GM12878 (cell line): Measurements from ENCODE around the gene TARDBP. TPM values are rescaled to one million over a fixed set of nuclear protein-coding genes. Genes with fewer than 3 reads are reported as not detected.

Source experiments
- ATAC-seq: fragments of 200-7000 bp; cut with Tn5 transposase; 3 replicates; pipeline ENCODE4 v1.9.1; 2020; ENCODE audit warnings: mild to moderate bottlenecking, moderate library complexity
- BruUV-seq: library from RNA; stranded (reverse); fragments of 400-500 nt; replicated peaks from 2 replicates; lab custom pipeline; 2021; lab: Mats Ljungman, UMichigan
- CTCF ChIA-PET: fragments of 300-600 bp; sonication (Branson Sonifier 250); formaldehyde crosslinking; extraction: SDS; loops from one replicate; lab custom pipeline; 2021; ENCODE audit warnings: inconsistent platforms; lab: Yijun Ruan, JAX
- POLR2A ChIA-PET: fragments of 350-600 bp; formaldehyde crosslinking; extraction: SDS; loops from one replicate; lab custom pipeline; 2021; ENCODE audit warnings: inconsistent platforms; lab: Charles Lee
- RAD21 ChIA-PET: fragments of 300-600 bp; sonication (Branson Sonifier 250); formaldehyde crosslinking; loops from one replicate; lab custom pipeline; 2023; ENCODE audit warnings: antibody characterized with exemption; ENCODE audit not compliant: unreplicated experiment; lab: Charles Lee
- SMC1A ChIA-PET: fragments of 300-600 bp; sonication (Branson Sonifier 250); formaldehyde crosslinking; loops from one replicate; lab custom pipeline; 2023; ENCODE audit not compliant: unreplicated experiment, uncharacterized antibody; lab: Charles Lee
- DNase-seq: peaks from one replicate; pipeline ENCODE4 v3.0.0-alpha.2; 2011; ENCODE audit warnings: low read depth, low spot score
- FAIRE-seq: peaks from 3 replicates; lab custom pipeline; 2011; peaks lifted over from hg19 to GRCh38; lab: Jason Lieb, UNC
- H2AFZ ChIP-seq: 2 replicates; pipeline ENCODE4 v1.6.0; 2011; ENCODE audit warnings: low read depth, low read length, control low read depth; ENCODE audit not compliant: control insufficient read depth
- H3K27ac ChIP-seq: 2 replicates; pipeline ENCODE4 v1.5.1; 2011; ENCODE audit warnings: control low read depth; ENCODE audit not compliant: control insufficient read depth, insufficient read depth
- H3K27me3 ChIP-seq, 2 experiments: replicated peaks in 1 of 2; 2 replicates each; pipeline versions ENCODE4 v1.6.0 to v1.6.1; 2011; ENCODE audit warnings: low read length in 1 of 2; ENCODE audit not compliant: control insufficient read depth in 2 of 2, insufficient read depth in 2 of 2
- H3K36me3 ChIP-seq, 2 experiments: 2 replicates each; pipeline ENCODE4 v1.5.1; 2011; ENCODE audit warnings: low read length in 1 of 2; ENCODE audit not compliant: control insufficient read depth in 2 of 2, insufficient read depth in 2 of 2
- H3K4me1 ChIP-seq: 2 replicates; pipeline ENCODE4 v1.6.1; 2011; ENCODE audit warnings: mild to moderate bottlenecking, low read length, moderate library complexity, mixed read lengths; ENCODE audit not compliant: control insufficient read depth, insufficient read depth
- H3K4me2 ChIP-seq: 2 replicates; pipeline ENCODE4 v1.6.0; 2011; ENCODE audit warnings: control low read depth; ENCODE audit not compliant: control insufficient read depth, insufficient read depth
- H3K4me3 ChIP-seq: fragments of 200-600 bp; sonication (generic); 2 replicates; pipeline ENCODE4 v1.5.1; 2016
- H3K79me2 ChIP-seq: 2 replicates; pipeline ENCODE4 v1.6.0; 2011; ENCODE audit warnings: low read length; ENCODE audit not compliant: control insufficient read depth, insufficient read depth
- H3K9ac ChIP-seq: 2 replicates; pipeline ENCODE4 v1.8.0; 2011; ENCODE audit warnings: low read length, control low read depth, mixed read lengths; ENCODE audit not compliant: control insufficient read depth, insufficient read depth
- H3K9me3 ChIP-seq: replicated peaks from 3 replicates; pipeline ENCODE4 v1.5.1; 2011; ENCODE audit warnings: mild to moderate bottlenecking, low read length; ENCODE audit not compliant: control insufficient read depth, insufficient read depth
- H4K20me1 ChIP-seq: 2 replicates; pipeline ENCODE4 v1.6.0; 2011; ENCODE audit not compliant: control insufficient read depth, insufficient read depth
- BHLHE40 ChIP-seq, 2 experiments: fragments of 450-650 bp in 1 of 2; IDR thresholded peaks; 2 replicates each; pipeline ENCODE4 v1.6.1; 2011 to 2017; ENCODE audit warnings: low read depth in 2 of 2, borderline replicate concordance in 1 of 2, improper control_type of control experiment in 1 of 2, low read length in 1 of 2, mild to moderate bottlenecking in 1 of 2
- CREB1 ChIP-seq: IDR thresholded peaks from 2 replicates; pipeline ENCODE4 v1.6.1; 2012; ENCODE audit warnings: low read depth, mild to moderate bottlenecking, inconsistent platforms
- CUX1 ChIP-seq: IDR thresholded peaks from 2 replicates; pipeline ENCODE4 v1.6.1; 2012; ENCODE audit warnings: improper control_type of control experiment, low read depth, low read length; ENCODE audit not compliant: insufficient replicate concordance
- EP300 ChIP-seq, 2 experiments: fragments of 150-350 bp in 1 of 2; IDR thresholded peaks; 2 replicates each; pipeline ENCODE4 v1.6.1; 2011 to 2012; ENCODE audit warnings: low read depth in 2 of 2, low read length in 2 of 2, borderline replicate concordance in 1 of 2, improper control_type of control experiment in 1 of 2, inconsistent platforms in 1 of 2; ENCODE audit not compliant: control insufficient read depth in 1 of 2
- GATAD2B ChIP-seq: fragments of 450-650 bp; conservative IDR thresholded peaks from 2 replicates; pipeline ENCODE4 v1.6.1; 2017; ENCODE audit warnings: low read depth, mild to moderate bottlenecking, moderate library complexity
- IKZF2 ChIP-seq, 2 experiments: fragments of 450-650 bp; IDR thresholded peaks; 2 replicates each; pipeline ENCODE4 v1.6.1; 2017; ENCODE audit warnings: mild to moderate bottlenecking in 2 of 2, moderate library complexity in 2 of 2
- JUNB ChIP-seq: IDR thresholded peaks from 2 replicates; pipeline ENCODE4 v1.6.1; 2016; ENCODE audit warnings: antibody characterized with exemption, mild to moderate bottlenecking
- MEF2B ChIP-seq: fragments of 450-650 bp; IDR thresholded peaks from 2 replicates; pipeline ENCODE4 v1.6.1; 2018; ENCODE audit warnings: mild to moderate bottlenecking, moderate library complexity; ENCODE audit not compliant: partially characterized antibody, poor library complexity, severe bottlenecking
- MXI1 ChIP-seq: fragments of 150-350 bp; IDR thresholded peaks from 2 replicates; pipeline ENCODE4 v1.6.1; 2011; ENCODE audit warnings: low read depth, mild to moderate bottlenecking, inconsistent platforms, low read length, improper control_type of control experiment
- RAD21 ChIP-seq: IDR thresholded peaks from 2 replicates; pipeline ENCODE4 v1.6.1; 2011; ENCODE audit warnings: mild to moderate bottlenecking, low read depth, low read length, moderate library complexity; ENCODE audit not compliant: insufficient read depth
- RELA ChIP-seq: fragments of 450-650 bp; IDR thresholded peaks from 2 replicates; pipeline ENCODE4 v1.8.0; 2014; ENCODE audit warnings: borderline replicate concordance; ENCODE audit not compliant: partially characterized antibody
- REST ChIP-seq: IDR thresholded peaks from 2 replicates; pipeline ENCODE4 v1.6.1; 2012; ENCODE audit warnings: mild to moderate bottlenecking, low read depth, low read length
- RUNX3 ChIP-seq: IDR thresholded peaks from 2 replicates; pipeline ENCODE4 v1.6.1; 2012; ENCODE audit warnings: low read length, inconsistent platforms
- TCF3 ChIP-seq: IDR thresholded peaks from 2 replicates; pipeline ENCODE4 v1.6.1; 2012; ENCODE audit warnings: low read depth, mild to moderate bottlenecking, low read length, borderline replicate concordance; ENCODE audit not compliant: insufficient read depth
- WGBS: methylation state at CpG from one replicate; pipeline ENCODE4 v1.1.6; 2016; ENCODE audit warnings: low lambda C conversion rate; ENCODE audit not compliant: insufficient replicate concordance, insufficient coverage; ENCODE audit errors: missing lambda C conversion rate; 5-methylcytosine and 5-hydroxymethylcytosine counted together
- in situ Hi-C: fragments of 300-500 bp; cut with MboI; formaldehyde crosslinking; loops from 9 replicates; pipeline ENCODE4 v1.14.3; 2018; ENCODE audit warnings: mixed read lengths
- intact Hi-C: fragments of 100-400 bp; cut with micrococcal nuclease; formaldehyde crosslinking; loops from one replicate; pipeline ENCODE4 v1.14.2; 2022; ENCODE audit not compliant: unreplicated experiment
- polyA plus RNA-seq, 11 experiments: library from polyadenylated mRNA; depleted of rRNA in 4 of 11; unstranded in 6 of 11; stranded (reverse) in 5 of 11; fragments of >200 nt; fragmentation: Nextera tagmentation in 4 of 11; fragmentation: Illumina TruSeq in 1 of 11; extraction: Ambion mirVana in 4 of 11; extraction: Trizol in 1 of 11; gene quantifications; 1 replicate in 1 of 11; 2 replicates in 10 of 11; pipeline versions ENCODE4 v1.2.1 to v1.2.3, GENCODE V29; 2011 to 2016; ENCODE audit warnings: inconsistent platforms in 2 of 11, missing spikeins in 2 of 11, low read depth in 1 of 11
- total RNA-seq, 4 experiments: library from RNA; depleted of rRNA in 3 of 4; stranded (reverse); fragments of >200 nt in 3 of 4; fragmentation: Illumina TruSeq in 1 of 4; extraction: Trizol in 1 of 4; gene quantifications; 2 replicates each; pipeline versions ENCODE4 v1.2.1 to v1.2.3, GENCODE V29; 2013 to 2021

The TARDBP gene
- total and polyA plus RNA-seq, 10 of the 15 experiments (the other 5 are each of a cell fraction or from before 2014, with no cell fraction given): 55.6 to 318 (median 192) TPM

- ChIA-PET RAD21 (interaction anchor here (0.8 to 8.2 kb wide), 5 partner anchors 14 to 45 kb away, joined by 3 to 89 read pairs (median 4); partner anchors contain the start of gene TARDBP), SMC1A (interaction anchor here (1.1 to 8.7 kb wide), 6 partner anchors 11 to 68 kb away, joined by 4 to 118 read pairs (median 5); partner anchors contain the start of gene TARDBP), CTCF (interaction anchor here (0.7 to 6.3 kb wide), 5 partner anchors 13 to 461 kb away, joined by 3 to 40 read pairs (median 3); a partner anchor contains a TSS), POLR2A (interaction anchor here (0.5 to 2.7 kb wide), 3 partner anchors 17 to 721 kb away, joined by 4 to 25 read pairs (median 8); partner anchors contain the start of gene TARDBP)
- Histone ChIP-seq H3K4me3 (peak overlapping the region; percentile 58; the same call in 1 of the 2 replicates), H3K36me3 (no peaks in the 10 kb centered on the region), H3K9ac (0 out of 2 replicates have a peak overlapping the region, but pooled peaks have one; percentile 1), H3K27ac (peak overlapping the region; percentile 52), H3K79me2 (no peaks in the 10 kb centered on the region), H4K20me1 (no peaks in the 10 kb centered on the region), H3K9me3 (no peaks in the 10 kb centered on the region), H3K27me3 (no peaks in the 10 kb centered on the region), H3K4me1 (peaks cover 57% of the 10 kb centered on the region), H3K4me2 (peak overlapping the region; percentile 90), H2AFZ (peak overlapping the region; percentile 31)
- FAIRE-seq (peak; percentile 61), ATAC-seq (peak; percentile 16), DNase-seq (peak; percentile 50)
- intact Hi-C loops: loop anchor here (10.0 kb wide), 1 partner anchor 454 kb away; no protein-coding TSS in a partner anchor
- BruUV-seq: no TSS peak
- in situ Hi-C loops: no loop called here
- WGBS: 0% methylated on average over 13 of the region's 13 CpGs
- peak; percentile 62 for TF ChIP-seq MEF2B
- peak; percentile 84 to 85 for TF ChIP-seq BHLHE40 (IDR thresholded peaks at IDR 0.05; ENCODE audit: borderline replicate concordance in 1 of 2, low read depth in 2 of 2, low read length in 1 of 2)
- TF ChIP-seq CREB1: peak; percentile 54; the same call in 1 of the 2 replicates
- peak; percentile 96 for TF ChIP-seq TCF3
- TF ChIP-seq RAD21: no peak
- TF ChIP-seq RELA: no peak
- TF ChIP-seq RUNX3: peak; percentile 94
- peak; percentile 83 for TF ChIP-seq JUNB
- peak; percentile 12 for TF ChIP-seq CUX1
- peak; percentile 88 to 93 for TF ChIP-seq IKZF2 (IDR thresholded peaks at IDR 0.05)
- TF ChIP-seq GATAD2B: peak; percentile 63; the same call in 1 of the 2 replicates
- TF ChIP-seq EP300 (IDR thresholded peaks at IDR 0.05; ENCODE audit: borderline replicate concordance in 1 of 2, control insufficient read depth in 1 of 2, low read depth in 2 of 2, low read length in 2 of 2): peak; percentile 74 to 76
- TF ChIP-seq REST: no peak
- TF ChIP-seq MXI1: no peak
These were observed 44.0 kb upstream of the TARDBP start for GRCh38 chr1:10968411-10968826.
